Thoracic aorta (tissue), 2 donors: ENCODE data around the gene PXK. TPM values are rescaled to one million over a fixed set of nuclear protein-coding genes. Genes with fewer than 3 reads are reported as not detected.

Experiments used
- ATAC-seq: fragments of 150-250 bp; one replicate; pipeline ENCODE4 v1.8.0; 2017; ENCODE audit warnings: low read depth; ENCODE audit not compliant: insufficient number of reproducible peaks, low FRiP score
- DNase-seq: peaks from one replicate; pipeline ENCODE4 v3.0.0-alpha.2; 2020; ENCODE audit warnings: low spot score
- H3K27ac ChIP-seq, 2 donors: fragments of 200-600 bp; sonication (generic); 1 replicate in 1 of 2; 2 replicates in 1 of 2; pipeline ENCODE4 v1.5.1; 2016; ENCODE audit warnings: mild to moderate bottlenecking in 2 of 2, moderate library complexity in 2 of 2
- H3K27me3 ChIP-seq: fragments of 200-600 bp; sonication (generic); replicated peaks from 2 replicates; pipeline ENCODE4 v1.6.0; 2016; ENCODE audit warnings: mild to moderate bottlenecking; ENCODE audit not compliant: insufficient read depth
- H3K36me3 ChIP-seq: fragments of 200-600 bp; sonication (generic); one replicate; pipeline ENCODE4 v1.5.1; 2016
- H3K4me1 ChIP-seq, 2 donors: fragments of 200-600 bp; sonication (generic); 1 replicate in 1 of 2; 2 replicates in 1 of 2; pipeline versions ENCODE4 v1.5.1 to v1.6.0; 2016; ENCODE audit warnings: low read depth in 2 of 2, mild to moderate bottlenecking in 1 of 2; ENCODE audit not compliant: control insufficient read depth in 1 of 2
- H3K4me3 ChIP-seq: fragments of 200-600 bp; sonication (generic); 2 replicates; pipeline ENCODE4 v1.5.1; 2016; ENCODE audit warnings: mild to moderate bottlenecking
- H3K9me3 ChIP-seq: fragments of 200-600 bp; sonication (generic); 2 replicates; pipeline ENCODE4 v1.5.1; 2016
- total RNA-seq, 2 donors: library from RNA; depleted of rRNA; stranded (reverse); fragments of >200 nt; gene quantifications; one replicate each; pipeline versions ENCODE4 v1.1.0 to v1.2.3, GENCODE V29; 2016
- TF ChIP-seq, protein P1 (sequence below): fragments of 200-600 bp; sonication (generic); IDR thresholded peaks from one replicate; pipeline ENCODE4 v1.5.1; 2019; ENCODE audit warnings: antibody characterized with exemption

The PXK gene
- total RNA-seq, 2 donors from 2014 or later: 22.1 to 34.2 TPM

- Histone ChIP-seq H3K27me3 (no peaks in the 10 kb centered on the region), H3K4me1 (peaks cover 6 to 14% of the 10 kb centered on the region in 2 donors), H3K9me3 (no peaks in the 10 kb centered on the region), H3K4me3 (no peak overlapping the region), H3K27ac (no peak overlapping the region), H3K36me3 (no peaks in the 10 kb centered on the region)
- ATAC-seq (no peak), DNase-seq (no peak)
- TF ChIP-seq, protein P1, sequence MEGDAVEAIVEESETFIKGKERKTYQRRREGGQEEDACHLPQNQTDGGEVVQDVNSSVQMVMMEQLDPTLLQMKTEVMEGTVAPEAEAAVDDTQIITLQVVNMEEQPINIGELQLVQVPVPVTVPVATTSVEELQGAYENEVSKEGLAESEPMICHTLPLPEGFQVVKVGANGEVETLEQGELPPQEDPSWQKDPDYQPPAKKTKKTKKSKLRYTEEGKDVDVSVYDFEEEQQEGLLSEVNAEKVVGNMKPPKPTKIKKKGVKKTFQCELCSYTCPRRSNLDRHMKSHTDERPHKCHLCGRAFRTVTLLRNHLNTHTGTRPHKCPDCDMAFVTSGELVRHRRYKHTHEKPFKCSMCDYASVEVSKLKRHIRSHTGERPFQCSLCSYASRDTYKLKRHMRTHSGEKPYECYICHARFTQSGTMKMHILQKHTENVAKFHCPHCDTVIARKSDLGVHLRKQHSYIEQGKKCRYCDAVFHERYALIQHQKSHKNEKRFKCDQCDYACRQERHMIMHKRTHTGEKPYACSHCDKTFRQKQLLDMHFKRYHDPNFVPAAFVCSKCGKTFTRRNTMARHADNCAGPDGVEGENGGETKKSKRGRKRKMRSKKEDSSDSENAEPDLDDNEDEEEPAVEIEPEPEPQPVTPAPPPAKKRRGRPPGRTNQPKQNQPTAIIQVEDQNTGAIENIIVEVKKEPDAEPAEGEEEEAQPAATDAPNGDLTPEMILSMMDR: no peak
Measured at GRCh38 chr3:58418227-58418626, 85.5 kb downstream of the PXK start.

DNA sequence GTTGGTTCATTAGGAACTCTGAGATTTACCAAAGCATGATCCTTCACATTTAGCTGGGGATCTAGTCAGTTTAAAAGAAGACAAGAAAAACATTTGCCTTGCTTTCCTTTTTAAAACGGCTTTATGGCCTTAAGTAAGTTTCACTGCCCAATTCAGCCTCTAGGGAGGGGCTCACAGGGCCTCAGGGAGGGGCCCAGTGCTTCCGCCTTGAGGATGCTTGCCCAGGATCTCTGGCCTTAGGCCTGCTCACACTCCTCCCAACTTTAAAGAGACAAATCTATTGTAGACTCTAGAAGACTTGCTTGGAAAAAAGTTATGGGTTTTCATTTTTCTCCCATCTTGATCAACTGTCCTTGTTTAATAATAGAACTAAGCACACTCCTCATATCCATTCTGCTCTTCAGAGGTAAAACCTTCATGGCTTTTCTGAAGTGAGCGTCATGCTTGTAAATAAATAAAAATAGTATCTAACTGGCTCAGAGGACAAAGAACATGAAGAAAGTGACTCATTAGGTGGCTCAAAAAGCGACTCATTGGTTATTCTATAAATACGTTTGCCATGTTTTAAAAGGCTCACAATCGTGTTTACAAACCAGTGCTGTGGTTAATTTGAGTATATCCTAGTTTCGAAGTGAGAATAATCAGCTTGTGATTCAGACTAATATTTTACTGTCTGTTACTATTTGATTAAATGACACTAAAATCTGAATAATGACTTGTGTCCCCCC, 87.3 kb downstream of the PXK start:
- peak; percentile 72 for ATAC-seq
- Histone ChIP-seq H3K9me3 (no peaks in the 10 kb centered on the region), H3K4me1 (peaks cover 6 to 9% of the 10 kb centered on the region in 2 donors), H3K36me3 (peaks cover 6% of the 10 kb centered on the region), H3K27me3 (no peaks in the 10 kb centered on the region), H3K27ac (peak overlapping the region; percentile 28 to 76), H3K4me3 (no peak overlapping the region)
- DNase-seq: no peak
- TF ChIP-seq, protein P1: no peak

DNA sequence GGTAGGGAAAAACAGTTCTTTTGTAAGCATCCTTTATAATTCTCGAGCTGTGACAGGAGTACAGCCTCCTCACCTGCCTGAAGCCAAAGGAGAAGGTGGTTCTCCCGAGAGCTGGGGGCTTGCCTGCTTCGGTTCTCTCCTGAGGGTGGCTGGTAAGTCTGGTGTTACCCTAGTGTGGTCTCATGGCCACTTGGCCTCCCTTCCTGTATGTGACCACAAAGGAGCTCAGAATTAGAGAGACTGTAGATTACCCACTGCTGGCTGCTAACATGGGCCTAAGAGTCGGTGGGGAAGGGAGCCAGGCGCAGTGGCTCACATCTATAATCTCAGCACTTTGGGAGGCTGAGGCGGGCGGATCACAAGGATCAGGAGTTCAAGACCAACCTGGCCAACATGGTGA, 88.3 kb downstream of the PXK start:
- no peaks in the 10 kb centered on the region for H3K9me3 ChIP-seq
- no peak overlapping the region for H3K4me3 ChIP-seq
- ATAC-seq (no peak), DNase-seq (no peak)
- peaks cover 15% of the 10 kb centered on the region for H3K36me3 ChIP-seq
- TF ChIP-seq, protein P1: no peak
- no peak overlapping the region for H3K27ac ChIP-seq
- peaks cover 6 to 9% of the 10 kb centered on the region in 2 donors for H3K4me1 ChIP-seq
- H3K27me3 ChIP-seq: no peaks in the 10 kb centered on the region

DNA sequence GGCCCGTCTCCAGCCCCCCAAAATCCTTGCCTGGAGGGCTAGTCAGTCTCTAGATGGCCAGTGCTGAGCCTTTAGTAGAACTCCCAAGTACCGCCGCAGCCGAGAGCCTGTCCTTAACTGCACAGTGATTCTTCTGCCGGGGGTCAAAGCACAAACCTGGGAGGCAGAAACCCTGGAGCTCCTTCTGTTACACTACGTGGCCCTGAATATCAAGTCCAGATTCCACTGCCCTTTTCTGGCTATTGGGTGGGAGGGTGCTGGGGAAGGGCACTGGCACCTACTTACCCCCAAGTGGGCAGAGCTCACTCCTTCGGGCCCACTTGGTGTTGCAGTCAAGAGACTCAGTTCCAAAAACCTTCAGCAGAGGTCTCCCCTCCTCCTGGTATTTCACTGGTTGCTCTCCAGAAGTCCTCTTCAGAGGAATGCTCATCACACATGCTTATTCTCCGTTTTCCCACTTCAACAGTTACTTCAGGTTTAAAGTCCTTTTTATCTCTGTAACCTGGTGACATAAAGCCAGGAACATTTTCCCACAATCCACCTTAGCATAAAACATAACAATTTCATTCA, 90.1 kb downstream of the PXK start:
- no peak for ATAC-seq
- H3K4me1 ChIP-seq: peaks cover 6 to 9% of the 10 kb centered on the region in 2 donors
- H3K4me3 ChIP-seq: no peak overlapping the region
- H3K27ac ChIP-seq: no peak overlapping the region
- TF ChIP-seq, protein P1: no peak
- no peak for DNase-seq
- H3K9me3 ChIP-seq: no peaks in the 10 kb centered on the region
- no peaks in the 10 kb centered on the region for H3K27me3 ChIP-seq
- H3K36me3 ChIP-seq: peaks cover 27% of the 10 kb centered on the region

GRCh38 chr3:58424613-58425012, 91.9 kb downstream of the PXK start:
- Histone ChIP-seq H3K4me1 (peaks cover 3 to 6% of the 10 kb centered on the region in 2 donors), H3K27ac (no peak overlapping the region), H3K4me3 (no peak overlapping the region), H3K9me3 (no peaks in the 10 kb centered on the region), H3K27me3 (no peaks in the 10 kb centered on the region), H3K36me3 (peaks cover 44% of the 10 kb centered on the region)
- ATAC-seq (no peak), DNase-seq (no peak)
- TF ChIP-seq, protein P1: no peak
